NCI-H2107 treated with DMSO at 0.1 percent for 48 hours (cell line): Measurements from ENCODE around the gene DRD1.

ENCODE experiments used
- DNase-seq: peaks from one replicate; lab custom pipeline; 2025; ENCODE audit not compliant: unreplicated experiment; lab: John Stamatoyannopoulos, UW

Gene DRD1

GRCh38 chr5:175444060-175444904 lies at the start of gene DRD1:
Gene DRD1 (minus strand): TSS chr5:175444182. CDS start chr5:175443099, 1,083 bp downstream.
- no peak for DNase-seq

GRCh38 chr5:175493726-175494125 lies 49.7 kb upstream of the DRD1 start:
- DNase-seq: no peak

DNA sequence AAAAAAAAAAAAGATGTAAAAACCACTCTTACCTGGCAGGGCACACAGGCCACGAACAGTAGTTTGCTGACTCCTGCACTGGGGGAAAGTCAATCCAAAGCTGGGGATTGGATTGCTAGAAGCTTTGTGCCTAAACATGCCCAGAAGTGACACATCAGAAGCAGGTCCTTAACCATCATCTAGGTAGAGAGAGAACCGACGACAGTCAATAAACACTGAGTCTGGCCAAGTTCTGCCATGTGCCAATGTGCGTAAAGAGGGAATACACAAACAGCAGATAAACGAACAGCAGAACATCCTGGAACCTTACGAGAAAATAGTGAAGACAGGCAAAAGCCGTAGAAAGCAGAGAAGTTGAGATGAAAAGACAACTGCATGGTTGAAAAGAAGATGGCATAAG lies 49.3 kb upstream of the DRD1 start:
- DNase-seq: no peak

GRCh38 chr5:175491223-175491622 lies 47.2 kb upstream of the DRD1 start:
- no peak for DNase-seq

- no peak for DNase-seq
These were observed 45.9 kb upstream of the DRD1 start for GRCh38 chr5:175489693-175490443.

DNA sequence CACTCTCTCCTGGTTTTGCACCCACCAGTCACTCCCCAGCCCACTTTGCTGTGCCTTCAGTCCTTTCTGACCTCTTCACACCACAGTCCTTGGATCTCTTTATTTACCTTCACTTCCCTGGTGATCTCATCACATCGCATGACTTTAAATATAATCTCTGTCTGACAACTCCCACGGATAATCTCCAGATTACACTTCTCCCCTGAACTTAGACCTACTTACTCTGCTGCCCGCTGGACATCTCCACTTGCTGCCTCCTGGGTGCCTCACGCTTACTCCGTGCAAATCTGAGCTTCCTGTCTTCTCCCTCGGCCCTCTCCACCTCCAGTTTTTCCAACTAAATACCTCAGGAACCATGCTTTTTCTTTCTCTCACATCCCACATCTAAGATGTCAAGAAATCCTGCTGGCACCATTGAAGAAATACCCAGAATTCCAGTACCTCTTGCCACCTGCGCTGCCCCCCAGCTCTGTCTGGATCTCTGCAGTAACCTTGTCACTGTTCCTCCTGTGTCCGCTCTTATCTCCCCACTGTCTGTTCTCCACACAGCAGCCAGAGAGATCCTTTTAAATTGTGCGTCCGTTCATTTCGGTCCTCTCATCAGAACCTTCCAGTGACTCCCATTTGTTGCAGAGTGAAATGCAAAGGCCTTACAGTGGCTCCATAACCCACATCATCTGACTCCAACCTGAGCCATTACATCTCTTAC lies 43.7 kb upstream of the DRD1 start:
- no peak for DNase-seq

- DNase-seq: no peak
These were observed 41.6 kb upstream of the DRD1 start for GRCh38 chr5:175485631-175486030.

DNA sequence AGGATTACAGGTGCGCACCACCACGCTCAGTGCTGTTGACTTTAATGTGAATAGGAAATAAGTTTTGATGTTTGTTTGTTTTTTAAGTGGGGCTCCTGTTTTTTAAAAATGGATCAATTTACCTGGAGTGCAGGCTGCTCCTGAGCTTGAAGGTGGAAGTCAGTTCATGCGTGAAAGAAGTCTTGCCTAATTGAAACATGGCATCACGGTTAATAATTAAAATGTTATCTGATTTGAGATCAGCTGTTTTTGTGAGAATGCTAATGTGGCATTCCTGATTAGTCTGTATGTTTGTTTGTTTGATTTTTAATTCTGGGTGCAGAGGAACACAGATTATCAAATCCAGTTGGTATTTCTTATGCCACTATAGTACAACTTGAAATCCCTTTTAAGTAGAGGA lies 40.8 kb upstream of the DRD1 start:
- no peak for DNase-seq

- no peak for DNase-seq
These were observed 40.3 kb upstream of the DRD1 start for GRCh38 chr5:175484322-175484721.

DNA sequence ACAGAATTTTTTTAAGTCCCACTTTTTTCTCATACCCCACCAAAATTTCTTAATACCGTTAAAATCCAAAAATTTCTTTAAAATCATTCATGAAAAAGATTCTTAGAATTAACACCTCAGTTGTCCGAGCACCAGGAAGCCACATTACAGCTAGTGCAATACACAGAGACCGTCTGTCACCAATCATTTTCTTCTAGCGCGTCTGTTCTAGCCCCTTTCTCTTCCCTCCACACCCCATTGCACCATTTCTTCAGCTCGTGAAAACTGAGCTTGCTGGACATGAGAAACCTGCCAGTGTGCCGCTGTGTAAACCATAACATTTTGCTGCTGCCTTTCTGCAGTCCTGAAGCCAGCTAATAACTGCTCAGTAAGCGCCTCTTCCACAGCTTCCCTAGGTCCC lies 39.4 kb upstream of the DRD1 start:
- no peak for DNase-seq

GRCh38 chr5:175479125-175479881 lies 35.3 kb upstream of the DRD1 start:
- no peak for DNase-seq

DNA sequence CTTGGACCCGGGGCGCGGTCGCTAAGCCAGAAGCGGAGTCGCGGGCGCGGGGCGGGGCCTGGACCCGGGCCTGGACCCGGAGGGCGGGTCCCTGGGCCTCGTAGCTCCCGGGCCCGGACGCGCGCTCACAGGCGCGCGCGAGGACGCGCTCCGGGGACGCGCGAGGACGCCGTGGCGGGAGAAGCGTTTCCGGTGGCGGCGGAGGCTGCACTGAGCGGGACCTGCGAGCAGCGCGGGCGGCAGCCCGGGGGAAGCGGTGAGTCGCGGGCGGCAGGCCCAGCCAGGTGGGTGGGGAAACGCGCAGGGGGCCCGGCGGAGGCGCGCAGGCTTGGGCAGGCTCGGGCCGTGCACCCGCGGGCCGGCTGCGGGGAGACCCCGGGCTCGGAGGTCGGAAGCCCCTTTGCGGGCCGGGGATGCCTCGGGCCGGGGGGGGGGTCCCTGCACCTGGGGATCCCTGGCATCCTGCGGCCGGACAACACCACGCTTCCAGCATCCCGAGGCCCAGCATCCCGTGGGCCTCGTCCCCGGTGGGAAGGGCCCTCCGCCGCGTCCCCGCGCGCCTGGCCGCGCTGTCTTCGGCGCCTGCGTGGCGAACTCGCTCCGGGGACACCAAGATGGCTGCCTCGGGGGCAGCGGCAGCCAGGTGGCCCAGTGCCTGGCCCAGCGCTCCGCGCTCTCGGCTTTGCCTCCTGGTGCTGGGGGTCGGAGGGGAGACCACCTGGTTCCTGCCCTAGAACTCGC lies 34.6 kb upstream of the DRD1 start, which contains the start of gene SFXN1:
Gene SFXN1, plus strand, starts transcription at position 177 of the 741 bp plus-strand sequence. CDS start 13,544 bp downstream, outside the sequence.
- peak; percentile 12 for DNase-seq

- no peak for DNase-seq
These were observed 34.0 kb upstream of the DRD1 start for GRCh38 chr5:175478008-175478383.

DNA sequence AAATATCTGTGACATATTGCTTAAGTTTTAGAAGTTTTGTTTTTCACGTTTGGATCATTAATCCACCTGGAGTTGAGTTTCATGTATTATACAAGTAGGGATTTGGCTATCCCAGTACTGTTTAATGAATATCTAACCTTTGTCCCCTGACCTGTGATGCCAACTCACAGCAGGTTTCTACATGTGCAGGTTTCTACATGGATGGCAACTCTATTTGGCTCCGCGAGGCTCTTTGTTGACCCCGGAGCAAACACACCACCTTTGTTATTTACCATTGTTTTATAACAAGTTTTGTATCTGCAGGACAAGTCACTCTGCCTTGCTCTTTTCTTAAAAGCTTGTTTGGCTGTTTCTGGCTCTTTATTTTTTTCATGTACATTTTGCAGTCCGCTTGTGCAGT lies 33.5 kb upstream of the DRD1 start:
- no peak for DNase-seq

DNA sequence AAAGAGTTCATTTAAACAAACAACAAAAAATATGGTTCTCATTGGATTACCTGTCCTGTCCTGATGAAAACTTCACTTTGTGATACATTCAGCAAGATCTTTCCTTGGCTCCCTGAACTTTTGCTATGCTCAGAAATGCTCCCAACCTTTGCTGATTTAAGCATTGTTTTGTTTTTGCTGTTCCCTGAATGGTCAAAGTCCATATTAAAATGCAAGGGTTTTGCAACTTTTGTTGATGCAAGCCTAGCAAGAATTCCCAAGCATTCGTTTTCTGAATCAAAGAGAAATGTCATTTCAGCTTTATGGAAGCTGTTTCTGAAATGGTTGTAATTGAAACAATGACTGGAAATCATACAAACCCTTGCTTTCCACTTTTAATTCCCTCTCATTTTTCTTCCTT lies 31.3 kb upstream of the DRD1 start:
- no peak for DNase-seq

DNA sequence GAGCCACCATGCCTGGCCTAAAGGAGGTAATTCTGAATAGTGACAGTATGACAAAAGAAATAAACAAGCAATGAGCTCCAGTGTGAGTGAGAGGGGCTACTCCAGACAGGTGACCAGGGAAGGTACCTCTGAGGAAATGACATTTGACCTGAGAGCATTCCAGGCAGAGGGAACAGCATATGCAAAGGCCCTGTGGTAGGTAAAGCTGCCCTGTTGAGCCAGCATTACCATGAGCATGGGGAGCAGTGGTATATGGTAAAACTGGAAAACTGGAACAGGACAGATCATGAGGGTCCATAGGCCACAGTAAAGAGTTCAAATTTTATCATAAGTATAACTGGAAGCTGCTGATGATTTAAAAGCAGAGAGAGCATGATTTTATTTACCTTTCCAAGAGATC lies 28.4 kb upstream of the DRD1 start:
- no peak for DNase-seq

DNA sequence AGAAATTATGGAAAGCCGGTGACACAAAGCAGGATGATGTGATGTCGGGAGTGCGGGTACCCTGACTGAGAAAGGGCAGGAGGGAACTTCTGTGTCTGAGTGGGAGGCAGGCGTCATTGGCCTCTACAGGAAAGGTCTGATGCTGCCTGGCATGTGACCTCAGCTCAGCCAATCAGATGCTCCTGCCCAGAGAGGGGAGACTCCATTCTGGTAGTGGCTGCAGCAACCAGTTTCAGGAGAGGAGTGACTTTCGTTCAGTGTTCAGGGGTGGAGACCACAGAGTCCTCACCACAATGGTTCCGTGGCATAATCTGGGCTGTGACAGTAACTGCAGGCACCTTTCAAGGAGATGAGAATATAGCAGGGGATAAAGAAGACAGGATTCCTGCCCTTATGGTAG lies 27.6 kb upstream of the DRD1 start:
- no peak for DNase-seq

GRCh38 chr5:175471196-175471595 lies 27.2 kb upstream of the DRD1 start:
- no peak for DNase-seq

GRCh38 chr5:175470781-175471180 lies 26.8 kb upstream of the DRD1 start:
- DNase-seq: no peak

DNA sequence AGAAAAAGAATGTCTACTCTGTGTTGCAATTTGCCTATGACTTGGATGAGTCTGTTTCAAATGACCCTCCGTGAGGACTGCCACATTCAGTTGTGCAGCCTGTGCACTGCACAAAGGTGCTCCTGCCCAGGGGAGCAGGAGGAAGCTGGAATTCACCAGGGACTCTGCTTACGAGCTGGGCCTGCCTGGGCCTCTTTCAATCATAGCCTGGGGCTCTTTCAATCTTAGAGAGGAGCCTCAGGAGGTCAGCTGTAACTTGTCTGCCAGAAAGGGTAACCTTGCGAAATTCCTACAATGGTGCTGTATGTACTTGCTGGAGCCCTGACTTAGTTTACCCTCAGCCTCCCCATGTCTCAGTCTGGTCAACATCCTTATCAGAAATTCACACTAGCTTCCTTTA lies 25.9 kb upstream of the DRD1 start:
- DNase-seq: no peak
